Neural cell (in vitro differentiated cells): ENCODE data around the gene CRTC1. TPM values are rescaled to one million over a fixed set of nuclear protein-coding genes. Genes with fewer than 3 reads are reported as not detected.

Source experiments
- H2AFZ ChIP-seq: fragments of 200-600, 300-800 bp; sonication (generic), shearing (Covaris generic); 2 replicates; pipeline ENCODE4 v1.6.0; 2014; ENCODE audit warnings: low read depth, mild to moderate bottlenecking, antibody characterized with exemption, low read length, moderate library complexity
- H3F3A ChIP-seq: fragments of 200-600 bp; shearing (Covaris generic); 2 replicates; pipeline ENCODE4 v1.6.1; 2016; ENCODE audit warnings: mild to moderate bottlenecking, moderate library complexity, mixed read lengths, antibody characterized with exemption, low read length; ENCODE audit not compliant: insufficient read depth, poor library complexity, severe bottlenecking
- H3K27ac ChIP-seq: fragments of 200-600, 300-800 bp; sonication (generic), shearing (Covaris generic); 2 replicates; pipeline ENCODE4 v1.5.1; 2014; ENCODE audit warnings: mild to moderate bottlenecking, low read length, moderate library complexity
- H3K27me3 ChIP-seq: fragments of 300-800, 200-600 bp; sonication (generic), shearing (Covaris generic); 2 replicates; pipeline ENCODE4 v1.6.0; 2014; ENCODE audit warnings: mild to moderate bottlenecking, low read depth, low read length, moderate library complexity; ENCODE audit not compliant: insufficient read depth
- H3K36me3 ChIP-seq: fragments of 300-800, 200-600 bp; sonication (generic), shearing (Covaris generic); 2 replicates; pipeline ENCODE4 v1.5.1; 2014; ENCODE audit warnings: mild to moderate bottlenecking, antibody characterized with exemption, low read length, moderate library complexity; ENCODE audit not compliant: insufficient read depth
- H3K4me2 ChIP-seq: fragments of 300-800, 200-600 bp; sonication (generic), shearing (Covaris generic); 2 replicates; pipeline ENCODE4 v1.6.0; 2014; ENCODE audit warnings: mild to moderate bottlenecking, low read length
- H3K4me3 ChIP-seq: fragments of 300-800, 200-600 bp; sonication (generic), shearing (Covaris generic); 2 replicates; pipeline ENCODE4 v1.5.1; 2014; ENCODE audit warnings: mild to moderate bottlenecking, low read length, moderate library complexity
- H3K79me2 ChIP-seq: fragments of 200-600 bp; shearing (Covaris generic); replicated peaks from 2 replicates; pipeline ENCODE4 v1.6.0; 2014; ENCODE audit warnings: mild to moderate bottlenecking, low read length, moderate library complexity; ENCODE audit not compliant: insufficient read depth
- H3K9ac ChIP-seq: fragments of 300-800, 200-600 bp; sonication (generic), shearing (Covaris generic); 2 replicates; pipeline ENCODE4 v1.6.1; 2016; ENCODE audit warnings: mild to moderate bottlenecking, low read length, mixed read lengths
- H3K9me2 ChIP-seq: fragments of 200-600 bp; shearing (Covaris generic); 2 replicates; pipeline ENCODE4 v1.6.1; 2016; ENCODE audit warnings: mild to moderate bottlenecking, low read length, mixed read lengths; ENCODE audit not compliant: insufficient read depth
- H3K9me3 ChIP-seq: fragments of 200-600, 300-800 bp; sonication (generic), shearing (Covaris generic); 2 replicates; pipeline ENCODE4 v1.6.1; 2016; ENCODE audit warnings: mild to moderate bottlenecking, mixed run types, low read length, moderate library complexity, mixed read lengths
- H4K20me1 ChIP-seq: fragments of 200-600 bp; shearing (Covaris generic); 2 replicates; pipeline ENCODE4 v1.6.1; 2016; ENCODE audit warnings: mild to moderate bottlenecking, mixed run types; ENCODE audit not compliant: insufficient read depth
- CTCF ChIP-seq: fragments of 450-650 bp; IDR thresholded peaks from 2 replicates; pipeline ENCODE4 v1.5.1; 2014; ENCODE audit warnings: antibody characterized with exemption, mild to moderate bottlenecking, moderate library complexity; ENCODE audit not compliant: poor library complexity, severe bottlenecking
- EP300 ChIP-seq: fragments of 450-650 bp; conservative IDR thresholded peaks from 2 replicates; pipeline ENCODE4 v1.6.1; 2014; ENCODE audit warnings: antibody characterized with exemption, mild to moderate bottlenecking, moderate library complexity; ENCODE audit not compliant: poor library complexity, severe bottlenecking
- EZH2 ChIP-seq: fragments of 200-600, 300-800 bp; shearing (Covaris generic), sonication (generic); IDR thresholded peaks from 2 replicates; pipeline ENCODE4 v1.6.1; 2014; ENCODE audit warnings: antibody characterized with exemption, low read length, borderline replicate concordance, mild to moderate bottlenecking; ENCODE audit not compliant: insufficient read depth, poor library complexity, severe bottlenecking
- MXI1 ChIP-seq: fragments of 450-650 bp; conservative IDR thresholded peaks from 2 replicates; pipeline ENCODE4 v1.6.1; 2014; ENCODE audit warnings: antibody characterized with exemption, mild to moderate bottlenecking; ENCODE audit not compliant: poor library complexity, severe bottlenecking
- POLR2AphosphoS5 ChIP-seq: IDR thresholded peaks from 2 replicates; pipeline ENCODE4 v1.6.1; 2012
- RAD21 ChIP-seq: fragments of 450-650 bp; conservative IDR thresholded peaks from 2 replicates; pipeline ENCODE4 v1.6.1; 2014; ENCODE audit warnings: antibody characterized with exemption, mild to moderate bottlenecking, moderate library complexity
- REST ChIP-seq: IDR thresholded peaks from 2 replicates; pipeline ENCODE4 v1.6.1; 2012; ENCODE audit warnings: borderline replicate concordance
- SMC3 ChIP-seq: fragments of 450-650 bp; conservative IDR thresholded peaks from 2 replicates; pipeline ENCODE4 v1.6.1; 2014; ENCODE audit warnings: antibody characterized with exemption, mild to moderate bottlenecking, moderate library complexity; ENCODE audit not compliant: poor library complexity
- TAF1 ChIP-seq: IDR thresholded peaks from 2 replicates; pipeline ENCODE4 v1.6.1; 2012; ENCODE audit warnings: low read depth
- polyA plus RNA-seq: library from polyadenylated mRNA; depleted of rRNA; stranded (reverse); fragments of >200 nt; gene quantifications from 2 replicates; pipeline ENCODE4 v1.2.3, GENCODE V29; 2014

The CRTC1 gene
- polyA plus RNA-seq, 1 donor from 2014 or later = 10.4 TPM

- Histone ChIP-seq H3K27ac (no peak overlapping the region), H3K36me3 (no peaks in the 10 kb centered on the region)
Measured at GRCh38 chr19:18670312-18670711, 13.2 kb upstream of the CRTC1 start.

GRCh38 chr19:18671303-18672043 lies 12.0 kb upstream of the CRTC1 start:
- no peak overlapping the region for H3K4me3 ChIP-seq
- no peaks in the 10 kb centered on the region for H3K79me2 ChIP-seq
- H3K9me3 ChIP-seq = no peaks in the 10 kb centered on the region
- no peak overlapping the region for H3K9ac ChIP-seq
- no peaks in the 10 kb centered on the region for H3K27me3 ChIP-seq
- no peaks in the 10 kb centered on the region for H3K9me2 ChIP-seq
- no peak overlapping the region for H3K4me2 ChIP-seq
- H2AFZ ChIP-seq = no peak overlapping the region
- no peaks in the 10 kb centered on the region for H3K36me3 ChIP-seq
- H3K27ac ChIP-seq = no peak overlapping the region
- H4K20me1 ChIP-seq = no peaks in the 10 kb centered on the region
- no peaks in the 10 kb centered on the region for H3F3A ChIP-seq
- TF ChIP-seq RAD21 (no peak), REST (no peak), CTCF (no peak), MXI1 (no peak), SMC3 (no peak)

More at GRCh38 chr19:18670312-18670711, 13.2 kb upstream of the CRTC1 start:
- H3F3A ChIP-seq = no peaks in the 10 kb centered on the region
- no peak overlapping the region for H3K4me3 ChIP-seq
- no peaks in the 10 kb centered on the region for H4K20me1 ChIP-seq
- H3K4me2 ChIP-seq = no peak overlapping the region
- H3K79me2 ChIP-seq = no peaks in the 10 kb centered on the region
- H3K9ac ChIP-seq = no peak overlapping the region
- no peak for TF ChIP-seq SMC3
- no peak for TF ChIP-seq EP300
- TF ChIP-seq POLR2AphosphoS5 = no peak
- no peak for TF ChIP-seq RAD21
- no peak for TF ChIP-seq REST
- TF ChIP-seq CTCF = no peak
- TF ChIP-seq MXI1 = no peak
- no peak for TF ChIP-seq EZH2
- TF ChIP-seq TAF1 = no peak
- no peaks in the 10 kb centered on the region for H3K27me3 ChIP-seq
- no peaks in the 10 kb centered on the region for H3K9me2 ChIP-seq
- no peaks in the 10 kb centered on the region for H3K9me3 ChIP-seq
- H2AFZ ChIP-seq = no peak overlapping the region
